ENCODE measurements around the gene TUBGCP3.

Gene TUBGCP3

GRCh38 chr13:112619730-112620631 is 32.0 kb upstream of the TUBGCP3 start:
- Histone ChIP-seq H3K9ac (ENCODE audit: low read length) (no peak overlapping the region), H3K79me2 (ENCODE audit: insufficient read depth, low read length) (no peaks in the 10 kb centered on the region), H3K36me3 (ENCODE audit: insufficient read depth, low read length) (no peaks in the 10 kb centered on the region), H3K9me2 (ENCODE audit: low read depth, low read length) (no peaks in the 10 kb centered on the region), H3F3A (ENCODE audit: insufficient read depth, low read length) (no peaks in the 10 kb centered on the region), H3K27ac (ENCODE audit: low read depth, low read length, poor library complexity, severe bottlenecking) (no peak overlapping the region), H4K20me1 (ENCODE audit: insufficient read depth, low read length) (no peaks in the 10 kb centered on the region), H3K4me2 (ENCODE audit: low read length) (no peak overlapping the region), H3K9me3 (ENCODE audit: low read length) (no peaks in the 10 kb centered on the region), H3K4me3 (ENCODE audit: low read depth, low read length, poor library complexity, severe bottlenecking) (no peak overlapping the region), H2AFZ (ENCODE audit: low read length) (no peak overlapping the region), H3K27me3 (ENCODE audit: insufficient read depth, low read length) (peaks cover 29% of the 10 kb centered on the region; the same call in 1 of the 2 replicates), H3K4me1 (ENCODE audit: insufficient read depth, low read length, severe bottlenecking) (no peaks in the 10 kb centered on the region)
- TF ChIP-seq EZH2 (IDR thresholded peaks at IDR 0.05; ENCODE audit: borderline replicate concordance, low read length) (no peak), CTCF (IDR thresholded peaks at IDR 0.05; ENCODE audit: low read length) (no peak)

- no peaks in the 10 kb centered on the region for H3K4me1 ChIP-seq (ENCODE audit: insufficient read depth, low read length, severe bottlenecking)
These were observed 30.5 kb upstream of the TUBGCP3 start for GRCh38 chr13:112618501-112618900.

GRCh38 chr13:112617754-112618375 is 29.9 kb upstream of the TUBGCP3 start:
- Histone ChIP-seq H3K9ac (ENCODE audit: low read length) (no peak overlapping the region), H3K4me2 (ENCODE audit: low read length) (no peak overlapping the region), H3K79me2 (ENCODE audit: insufficient read depth, low read length) (no peaks in the 10 kb centered on the region), H3K9me3 (ENCODE audit: low read length) (no peaks in the 10 kb centered on the region), H2AFZ (ENCODE audit: low read length) (no peak overlapping the region), H3F3A (ENCODE audit: insufficient read depth, low read length) (no peaks in the 10 kb centered on the region), H3K9me2 (ENCODE audit: low read depth, low read length) (no peaks in the 10 kb centered on the region), H3K4me3 (ENCODE audit: low read depth, low read length, poor library complexity, severe bottlenecking) (no peak overlapping the region), H4K20me1 (ENCODE audit: insufficient read depth, low read length) (no peaks in the 10 kb centered on the region), H3K27me3 (ENCODE audit: insufficient read depth, low read length) (peaks cover 13% of the 10 kb centered on the region; the same call in 1 of the 2 replicates), H3K4me1 (ENCODE audit: insufficient read depth, low read length, severe bottlenecking) (no peaks in the 10 kb centered on the region), H3K36me3 (ENCODE audit: insufficient read depth, low read length) (no peaks in the 10 kb centered on the region), H3K27ac (ENCODE audit: low read depth, low read length, poor library complexity, severe bottlenecking) (no peak overlapping the region)
- no peak for TF ChIP-seq CTCF (IDR thresholded peaks at IDR 0.05; ENCODE audit: low read length)
- TF ChIP-seq EZH2 (IDR thresholded peaks at IDR 0.05; ENCODE audit: borderline replicate concordance, low read length), result no peak

More at GRCh38 chr13:112618501-112618900, 30.5 kb upstream of the TUBGCP3 start:
- Histone ChIP-seq H3K9me2 (ENCODE audit: low read depth, low read length) (no peaks in the 10 kb centered on the region), H3K4me2 (ENCODE audit: low read length) (no peak overlapping the region), H3K9ac (ENCODE audit: low read length) (no peak overlapping the region), H3K9me3 (ENCODE audit: low read length) (no peaks in the 10 kb centered on the region), H2AFZ (ENCODE audit: low read length) (no peak overlapping the region), H3K27me3 (ENCODE audit: insufficient read depth, low read length) (peaks cover 17% of the 10 kb centered on the region; the same call in 1 of the 2 replicates), H3K27ac (ENCODE audit: low read depth, low read length, poor library complexity, severe bottlenecking) (no peak overlapping the region), H3K36me3 (ENCODE audit: insufficient read depth, low read length) (no peaks in the 10 kb centered on the region), H3K4me3 (ENCODE audit: low read depth, low read length, poor library complexity, severe bottlenecking) (no peak overlapping the region), H3K79me2 (ENCODE audit: insufficient read depth, low read length) (no peaks in the 10 kb centered on the region), H3F3A (ENCODE audit: insufficient read depth, low read length) (no peaks in the 10 kb centered on the region), H4K20me1 (ENCODE audit: insufficient read depth, low read length) (no peaks in the 10 kb centered on the region)
- TF ChIP-seq CTCF (IDR thresholded peaks at IDR 0.05; ENCODE audit: low read length), result no peak
- TF ChIP-seq EZH2 (IDR thresholded peaks at IDR 0.05; ENCODE audit: borderline replicate concordance, low read length), result no peak

Data from OCI-LY1 (cell line).